Measurements from ENCODE around the gene TPST2.

TPST2 gene

GRCh38 chr22:26525946-26526564, 63.9 kb downstream of the TPST2 start:
- TF ChIP-seq CTCF (conservative IDR thresholded peaks at IDR 0.05) = no peak
- no peak for TF ChIP-seq ZFX (IDR thresholded peaks at IDR 0.05)
- H3K27ac ChIP-seq = no peak overlapping the region

- H3K27ac ChIP-seq = no peak overlapping the region
- TF ChIP-seq CTCF (conservative IDR thresholded peaks at IDR 0.05) = no peak
- no peak for TF ChIP-seq ZFX (IDR thresholded peaks at IDR 0.05)
Measured at GRCh38 chr22:26524870-26525269, 65.1 kb downstream of the TPST2 start.

- H3K27ac ChIP-seq = no peak overlapping the region
- TF ChIP-seq CTCF (conservative IDR thresholded peaks at IDR 0.05) (no peak), ZFX (IDR thresholded peaks at IDR 0.05) (no peak)
Measured at GRCh38 chr22:26522592-26522991, 67.3 kb downstream of the TPST2 start.

- TF ChIP-seq ZFX (IDR thresholded peaks at IDR 0.05) = no peak
- TF ChIP-seq CTCF (conservative IDR thresholded peaks at IDR 0.05) = no peak
- H3K27ac ChIP-seq = no peak overlapping the region
Measured at GRCh38 chr22:26522012-26522411, 67.9 kb downstream of the TPST2 start.

GRCh38 chr22:26517429-26517828, 72.5 kb downstream of the TPST2 start:
- H3K27ac ChIP-seq = no peak overlapping the region
- no peak for TF ChIP-seq ZFX (IDR thresholded peaks at IDR 0.05)
- TF ChIP-seq CTCF (conservative IDR thresholded peaks at IDR 0.05) = no peak

GRCh38 chr22:26516503-26516902, 73.4 kb downstream of the TPST2 start:
- TF ChIP-seq CTCF (conservative IDR thresholded peaks at IDR 0.05) (no peak), ZFX (IDR thresholded peaks at IDR 0.05) (no peak)
- H3K27ac ChIP-seq = no peak overlapping the region

- no peak for TF ChIP-seq ZFX (IDR thresholded peaks at IDR 0.05)
- no peak for TF ChIP-seq CTCF (conservative IDR thresholded peaks at IDR 0.05)
- H3K27ac ChIP-seq = no peak overlapping the region
Measured at GRCh38 chr22:26515931-26516330, 74.0 kb downstream of the TPST2 start.

All from C4-2B (cell line).